ENCODE data around the gene AUTS2.

AUTS2 gene

GRCh38 chr7:70807650-70808049, 1209.4 kb downstream of the AUTS2 start:
- ChIA-PET CTCF (no interaction called here), POLR2A (no interaction called here)
- H3K36me3 ChIP-seq (ENCODE audit: control insufficient read depth in 2 of 2, insufficient read depth in 1 of 2, low read length in 2 of 2): no peaks in the 10 kb centered on the region
- H3K4me3 ChIP-seq (ENCODE audit: low read depth, low read length): no peak overlapping the region
- H3K4me1 ChIP-seq (ENCODE audit: control insufficient read depth, insufficient read depth, low read length): no peaks in the 10 kb centered on the region
- H3K27ac ChIP-seq (ENCODE audit: extremely low read depth, low read depth, low read length): no peak overlapping the region
- 0 out of 2 replicates have a peak, but pooled peaks cover 3% of the 10 kb centered on the region for H3K9me3 ChIP-seq (ENCODE audit: control insufficient read depth, insufficient read depth, low read depth, low read length)
- TF ChIP-seq YY1 (tag by site-specific recombination; IDR thresholded peaks at IDR 0.05) (no peak), ZNF2 (tag by site-specific recombination; IDR thresholded peaks at IDR 0.05) (no peak), ZNF302 (tag by site-specific recombination; IDR thresholded peaks at IDR 0.05; ENCODE audit: low read depth) (no peak), ZNF335 (tag by site-specific recombination; conservative IDR thresholded peaks at IDR 0.05) (no peak), INSM2 (tag by site-specific recombination; IDR thresholded peaks at IDR 0.05) (no peak), ZBTB11 (tag by site-specific recombination; conservative IDR thresholded peaks at IDR 0.05; ENCODE audit: low read depth) (no peak), ZFHX2 (tag by site-specific recombination; conservative IDR thresholded peaks at IDR 0.05) (no peak), ZFP69B (tag by site-specific recombination; IDR thresholded peaks at IDR 0.05) (no peak), ZNF133 (tag by site-specific recombination; IDR thresholded peaks at IDR 0.05) (no peak), WT1 (tag by site-specific recombination; IDR thresholded peaks at IDR 0.05) (no peak), KLF17 (tag by site-specific recombination; IDR thresholded peaks at IDR 0.05) (no peak), SP7 (tag by site-specific recombination; IDR thresholded peaks at IDR 0.05) (no peak)

GRCh38 chr7:70808876-70809275, 1210.6 kb downstream of the AUTS2 start:
- H3K4me1 ChIP-seq (ENCODE audit: control insufficient read depth, insufficient read depth, low read length): no peaks in the 10 kb centered on the region
- ChIA-PET CTCF (no interaction called here), POLR2A (no interaction called here)
- no peaks in the 10 kb centered on the region for H3K9me3 ChIP-seq (ENCODE audit: control insufficient read depth, insufficient read depth, low read depth, low read length)
- no peak for TF ChIP-seq ZNF335 (tag by site-specific recombination; conservative IDR thresholded peaks at IDR 0.05)
- no peak overlapping the region for H3K27ac ChIP-seq (ENCODE audit: extremely low read depth, low read depth, low read length)
- H3K36me3 ChIP-seq (ENCODE audit: control insufficient read depth in 2 of 2, insufficient read depth in 1 of 2, low read length in 2 of 2): no peaks in the 10 kb centered on the region
- H3K4me3 ChIP-seq (ENCODE audit: low read depth, low read length): no peak overlapping the region

- ChIA-PET POLR2A (interaction anchor here (0.6 kb wide), 1 partner anchor 14 kb away, joined by 5 read pairs; no protein-coding TSS in a partner anchor), CTCF (interaction anchor here (1.0 to 1.1 kb wide), 2 partner anchors 18 to 923 kb away, joined by 3 to 4 read pairs; no protein-coding TSS in a partner anchor)
- no peak overlapping the region for H3K4me3 ChIP-seq (ENCODE audit: low read depth, low read length)
- no peaks in the 10 kb centered on the region for H3K36me3 ChIP-seq (ENCODE audit: control insufficient read depth in 2 of 2, insufficient read depth in 1 of 2, low read length in 2 of 2)
- H3K4me1 ChIP-seq (ENCODE audit: control insufficient read depth, insufficient read depth, low read length): no peaks in the 10 kb centered on the region
- TF ChIP-seq GLIS2 (tag by site-specific recombination; IDR thresholded peaks at IDR 0.05) (no peak), ZNF549 (tag by site-specific recombination; IDR thresholded peaks at IDR 0.05) (no peak), ZNF223 (tag by site-specific recombination; IDR thresholded peaks at IDR 0.05) (no peak), ZNF624 (tag by site-specific recombination; IDR thresholded peaks at IDR 0.05) (no peak), ZNF362 (tag by site-specific recombination; IDR thresholded peaks at IDR 0.05) (no peak), ZNF248 (tag by site-specific recombination; IDR thresholded peaks at IDR 0.05) (no peak), ZNF37A (tag by site-specific recombination; IDR thresholded peaks at IDR 0.05) (no peak)
- no peak overlapping the region for H3K27ac ChIP-seq (ENCODE audit: extremely low read depth, low read depth, low read length)
- H3K9me3 ChIP-seq (ENCODE audit: control insufficient read depth, insufficient read depth, low read depth, low read length): no peaks in the 10 kb centered on the region
Observed at GRCh38 chr7:70810558-70811139, 1212.4 kb downstream of the AUTS2 start.
